Left colon (tissue), 2 donors: ENCODE results near the gene SEMA3E. TPM values are rescaled to one million over a fixed set of nuclear protein-coding genes. Genes with fewer than 3 reads are reported as not detected.
A peak's percentile ranks its signal among the peaks of the same experiment; 100 is the strongest.
"Not testable (repeated sequence)": the region's sequence is repeated elsewhere in the genome, so short reads cannot be mapped to it uniquely, and the experiment has no call there.

Experiments
- ATAC-seq: fragments of 200-7000 bp; cut with Tn5 transposase; one replicate; pipeline ENCODE4 v1.9.1; 2020; ENCODE audit warnings: mild to moderate bottlenecking, moderate library complexity
- DNase-seq, 2 donors: peaks; one replicate each; pipeline ENCODE4 v3.0.0-alpha.2; 2020
- intact Hi-C, 2 donors: fragments of 100-400 bp; cut with DNase I in 1 of 2; cut with micrococcal nuclease in 1 of 2; formaldehyde crosslinking; loops; one replicate each; pipeline versions ENCODE4 v1.11.2 to v1.14.0; 2022; cut with DNase I, micrococcal nuclease
- total RNA-seq, 2 donors: library from RNA; stranded (reverse); fragmentation: NEBNext Ultra II Directional; extraction: Animal tissue kit (Norgen Biotek cat#: 25700); gene quantifications; one replicate each; pipeline ENCODE4 v1.2.1, GENCODE V29; 2021
- donor health status: DM: no; HTN: no; CAD: no.
- donor health status: DM: yes; HTN: yes; CAD: no.

Gene SEMA3E
- total RNA-seq, 2 donors from 2014 or later: 1.4 to 2.2 TPM

- no peak for DNase-seq
- intact Hi-C loops: no loop called here
- ATAC-seq: no peak
Observed at GRCh38 chr7:83579740-83580139, 69.2 kb downstream of the SEMA3E start.

- intact Hi-C loops: no loop called here
- no peak for ATAC-seq
- DNase-seq: no peak
Observed at GRCh38 chr7:83575436-83575835, 73.5 kb downstream of the SEMA3E start.

- ATAC-seq: no peak
- DNase-seq: no peak
- intact Hi-C loops: no loop called here
Observed at GRCh38 chr7:83574616-83575015, 74.3 kb downstream of the SEMA3E start.

- ATAC-seq (no peak), DNase-seq (no peak)
- intact Hi-C loops: no loop called here
Observed at GRCh38 chr7:83562960-83563359, 86.0 kb downstream of the SEMA3E start.

GRCh38 chr7:83562289-83562688 is 86.7 kb downstream of the SEMA3E start:
- DNase-seq: no peak
- no peak for ATAC-seq
- intact Hi-C loops: no loop called here

- no peak for DNase-seq
- intact Hi-C loops: no loop called here
- ATAC-seq: no peak
Observed at GRCh38 chr7:83559887-83560286, 89.1 kb downstream of the SEMA3E start.

GRCh38 chr7:83552556-83552955 is 96.4 kb downstream of the SEMA3E start:
- ATAC-seq: not testable (repeated sequence)

GRCh38 chr7:83550100-83550499 is 98.8 kb downstream of the SEMA3E start:
- intact Hi-C loops: no loop called here
- DNase-seq: no peak
- no peak for ATAC-seq

More at GRCh38 chr7:83552556-83552955, 96.4 kb downstream of the SEMA3E start:
- intact Hi-C loops, DNase-seq: not testable (repeated sequence)

GRCh38 chr7:83548250-83548649 is 100.7 kb downstream of the SEMA3E start:
- ATAC-seq (no peak), DNase-seq (no peak)
- intact Hi-C loops: no loop called here

GRCh38 chr7:83547526-83547925 is 101.4 kb downstream of the SEMA3E start:
- ATAC-seq (peak; percentile 81), DNase-seq (peak; percentile 5 to 23)
- intact Hi-C loops: no loop called here

- DNase-seq (no peak), ATAC-seq (no peak)
- intact Hi-C loops: no loop called here
Observed at GRCh38 chr7:83546586-83546985, 102.4 kb downstream of the SEMA3E start.

GRCh38 chr7:83541187-83541960 is 107.6 kb downstream of the SEMA3E start:
- ATAC-seq (no peak), DNase-seq (no peak)
- intact Hi-C loops: no loop called here

- intact Hi-C loops: no loop called here
- DNase-seq (no peak), ATAC-seq (no peak)
Observed at GRCh38 chr7:83534488-83534887, 114.5 kb downstream of the SEMA3E start.

- DNase-seq (no peak), ATAC-seq (no peak)
- intact Hi-C loops: no loop called here
Observed at GRCh38 chr7:83532219-83532618, 116.7 kb downstream of the SEMA3E start.

- intact Hi-C loops: no loop called here
- no peak for ATAC-seq
Observed at GRCh38 chr7:83531766-83532165, 117.2 kb downstream of the SEMA3E start.

GRCh38 chr7:83528925-83529423 is 120.0 kb downstream of the SEMA3E start:
- DNase-seq (no peak), ATAC-seq (no peak)
- intact Hi-C loops: no loop called here

More at GRCh38 chr7:83531766-83532165, 117.2 kb downstream of the SEMA3E start:
- no peak for DNase-seq

GRCh38 chr7:83524277-83525075 is 124.5 kb downstream of the SEMA3E start:
- ATAC-seq: no peak
- intact Hi-C loops: no loop called here
- no peak for DNase-seq

GRCh38 chr7:83520726-83521125 is 128.2 kb downstream of the SEMA3E start:
- intact Hi-C loops: no loop called here
- no peak for DNase-seq
- ATAC-seq: no peak

- ATAC-seq (no peak), DNase-seq (no peak)
- intact Hi-C loops: no loop called here
Observed at GRCh38 chr7:83519240-83519639, 129.7 kb downstream of the SEMA3E start.
